Left forelimb (tissue), 1 donor: ENCODE data around the gene DEDD.

ENCODE experiments used
- DNase-seq: peaks from one replicate; pipeline ENCODE4 v3.0.0-alpha.2; 2018; ENCODE audit warnings: low spot score

The DEDD gene

DNA sequence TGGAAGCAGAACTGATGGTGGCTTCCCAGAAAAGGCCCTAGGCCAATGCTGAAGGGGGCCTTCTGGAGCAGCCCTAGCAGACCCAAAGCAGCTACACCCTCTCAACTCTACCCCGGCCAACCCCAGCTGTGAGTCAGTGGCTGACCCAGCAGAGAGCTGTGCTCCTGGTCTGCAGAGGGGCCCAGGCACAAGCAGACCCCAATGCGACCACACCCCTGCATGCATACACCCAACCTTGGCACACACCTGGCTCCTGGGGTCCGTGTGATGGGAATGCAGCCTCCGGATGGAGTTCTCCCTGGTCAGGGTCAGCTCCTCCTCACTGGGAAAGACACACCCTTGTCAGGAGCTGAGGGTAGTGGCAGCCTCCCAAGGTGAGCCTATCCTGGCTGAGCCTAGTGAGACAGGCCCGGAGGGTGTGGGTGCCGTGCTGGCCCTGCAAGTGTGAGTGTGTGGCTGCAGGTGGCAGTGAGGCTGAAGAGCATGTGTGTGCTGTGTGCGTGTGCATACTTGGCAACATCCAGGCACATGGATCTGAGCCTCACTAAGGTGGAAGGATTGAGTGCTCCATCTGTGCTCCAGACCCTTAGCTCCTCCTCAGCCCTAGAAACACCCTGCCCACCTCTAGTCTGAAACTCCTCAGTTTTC lies 58.9 kb downstream of the DEDD start:
- DNase-seq: no peak

DNA sequence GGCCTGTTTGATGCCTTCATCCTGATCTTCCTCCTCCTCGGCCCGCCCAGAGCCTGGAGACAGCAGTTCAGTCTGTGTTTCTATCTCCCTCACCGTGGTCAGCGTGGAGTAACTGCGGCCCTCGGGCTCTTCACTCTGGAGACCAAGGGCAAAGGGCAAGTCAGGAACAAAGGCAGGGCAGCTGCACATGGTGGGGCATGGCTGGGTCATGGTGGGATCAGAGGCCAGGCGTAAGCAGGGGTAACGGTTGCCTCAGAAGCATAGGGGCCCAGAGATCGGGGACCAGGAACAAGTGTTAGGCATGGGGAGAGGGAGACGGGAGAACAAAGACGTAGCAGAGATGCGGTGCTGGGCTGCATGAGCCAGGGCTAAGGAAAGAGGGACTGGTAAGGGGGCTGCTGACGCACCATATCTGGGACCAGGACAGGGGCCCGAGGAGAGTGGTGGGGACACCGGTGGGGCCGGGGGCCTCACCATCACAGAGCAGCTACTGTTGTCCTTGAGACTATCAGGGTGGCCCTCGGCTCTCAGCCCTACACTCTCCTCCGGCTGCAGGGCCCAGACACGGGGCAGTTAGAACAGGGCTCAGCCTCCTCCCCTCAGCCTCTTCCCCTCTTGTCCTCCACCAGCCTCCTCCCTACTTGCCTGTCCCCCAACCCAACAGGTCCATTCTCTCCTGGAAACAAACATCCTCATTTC lies 59.6 kb downstream of the DEDD start:
- no peak for DNase-seq

DNA sequence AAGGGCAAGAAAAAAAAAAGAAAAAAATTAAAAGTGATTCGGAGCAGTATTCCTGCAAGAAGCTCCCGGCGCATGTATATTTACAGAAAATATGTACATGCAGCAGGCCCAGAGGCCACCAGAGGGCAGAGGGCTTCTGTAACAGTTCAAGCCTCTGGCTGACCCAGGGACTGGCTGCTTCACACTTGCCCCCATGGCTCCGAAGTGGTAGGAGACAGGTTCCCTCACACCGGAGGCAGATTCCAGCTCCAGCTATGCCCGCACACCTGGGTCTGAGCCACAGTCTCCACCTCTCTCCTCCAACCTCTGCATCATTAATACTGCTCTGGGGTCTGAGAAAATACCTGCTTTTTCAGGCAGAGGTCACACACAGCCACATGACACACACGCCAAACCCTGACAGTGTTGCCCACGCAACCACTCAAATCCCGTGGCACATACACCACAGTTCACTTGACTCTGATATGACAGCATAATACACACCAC lies 60.5 kb downstream of the DEDD start:
- DNase-seq: no peak
